Lower leg skin (tissue), 3 donors: Measurements from ENCODE around the gene DOLK.

ENCODE experiments used
- CTCF ChIP-seq, 3 donors: fragments of 450-650 bp; IDR thresholded peaks; one replicate each; pipeline ENCODE4 v1.5.1; 2016; ENCODE audit warnings: antibody characterized with exemption in 3 of 3, mild to moderate bottlenecking in 3 of 3, moderate library complexity in 2 of 3
- POLR2A ChIP-seq, 2 donors: fragments of 450-650 bp; IDR thresholded peaks; one replicate each; pipeline ENCODE4 v1.6.1; 2016 to 2017; ENCODE audit warnings: antibody characterized with exemption in 2 of 2, mild to moderate bottlenecking in 1 of 2, moderate library complexity in 1 of 2

GRCh38 chr9:128929560-128929959, 17.8 kb downstream of the DOLK start:
- TF ChIP-seq POLR2A (IDR thresholded peaks at IDR 0.05), result no peak
- no peak for TF ChIP-seq CTCF (IDR thresholded peaks at IDR 0.05)
